HepG2 (cell line): Measurements from ENCODE around the gene ANO3. TPM values are rescaled to one million over a fixed set of nuclear protein-coding genes. Genes with fewer than 3 reads are reported as not detected.

ENCODE experiments used
- ATAC-seq: fragments of 200-7000 bp; cut with Tn5 transposase; 3 replicates; pipeline ENCODE4 v1.9.1; 2020; ENCODE audit warnings: mild to moderate bottlenecking, moderate library complexity
- BruUV-seq: library from RNA; stranded (reverse); fragments of 400-500 nt; replicated peaks from 2 replicates; lab custom pipeline; 2021; lab: Mats Ljungman, UMichigan
- CTCF ChIA-PET: fragments of 300-600 bp; formaldehyde crosslinking; extraction: SDS; loops from one replicate; lab custom pipeline; 2021; ENCODE audit warnings: low total read pairs, inconsistent platforms, low intra/inter-chr PET ratio; lab: Yijun Ruan, JAX
- POLR2A ChIA-PET: fragments of 350-600 bp; sonication (Branson Sonifier 250); formaldehyde crosslinking; loops from one replicate; lab custom pipeline; 2020; ENCODE audit warnings: antibody characterized with exemption, inconsistent platforms; lab: Yijun Ruan, JAX
- DNase-seq: peaks from one replicate; pipeline ENCODE4 v3.0.0-alpha.2; 2015; ENCODE audit warnings: low spot score
- FAIRE-seq: peaks from 3 replicates; lab custom pipeline; 2011; peaks lifted over from hg19 to GRCh38; lab: Jason Lieb, UNC
- H2AFZ ChIP-seq: one replicate; pipeline ENCODE4 v1.6.1; 2011; ENCODE audit warnings: low read length, inconsistent platforms
- H3K27ac ChIP-seq: fragments of 300-600 bp; 3 replicates; pipeline ENCODE4 v1.8.0; 2011; ENCODE audit warnings: mixed run types, mild to moderate bottlenecking, mixed read lengths, low read length, inconsistent platforms; ENCODE audit not compliant: insufficient read depth; ENCODE audit errors: extremely low read length
- H3K27me3 ChIP-seq, 2 experiments: fragments of 200-600 bp in 1 of 2; 2 replicates in 1 of 2; 3 replicates in 1 of 2; pipeline versions ENCODE4 v1.6.0 to v1.8.0; 2011; ENCODE audit warnings: low read length in 2 of 2, mild to moderate bottlenecking in 2 of 2, moderate library complexity in 2 of 2, inconsistent platforms in 1 of 2; ENCODE audit not compliant: insufficient read depth in 2 of 2, control insufficient read depth in 1 of 2
- H3K36me3 ChIP-seq, 2 experiments: fragments of 200-600 bp in 1 of 2; replicated peaks in 1 of 2; 2 replicates in 1 of 2; 3 replicates in 1 of 2; pipeline versions ENCODE4 v1.5.1 to v1.8.0; 2011; ENCODE audit warnings: low read length in 2 of 2, inconsistent platforms in 1 of 2; ENCODE audit not compliant: insufficient read depth in 2 of 2, control insufficient read depth in 1 of 2
- H3K4me1 ChIP-seq: 2 replicates; pipeline ENCODE4 v1.5.1; 2012; ENCODE audit warnings: low read length, inconsistent platforms; ENCODE audit not compliant: insufficient read depth
- H3K4me2 ChIP-seq: 2 replicates; pipeline ENCODE4 v1.6.0; 2011; ENCODE audit warnings: low read depth, low read length, inconsistent platforms
- H3K4me3 ChIP-seq, 3 experiments: fragments of 200-600 bp in 1 of 3; sonication (generic), shearing (Covaris generic) in 1 of 3; replicated peaks in 1 of 3; 2 replicates each; pipeline ENCODE4 v1.5.1; 2011 to 2016; ENCODE audit warnings: low read length in 3 of 3, inconsistent platforms in 2 of 3, low read depth in 2 of 3, mild to moderate bottlenecking in 2 of 3, control low read depth in 1 of 3, mixed read lengths in 1 of 3; ENCODE audit not compliant: insufficient read depth in 1 of 3
- H3K79me2 ChIP-seq: one replicate; pipeline ENCODE4 v1.6.1; 2011; ENCODE audit warnings: low read length, inconsistent platforms; ENCODE audit not compliant: insufficient read depth
- H3K9ac ChIP-seq: 2 replicates; pipeline ENCODE4 v1.6.0; 2011; ENCODE audit warnings: mild to moderate bottlenecking, low read depth, low read length, inconsistent platforms; ENCODE audit not compliant: insufficient read depth
- H3K9me3 ChIP-seq: 2 replicates; pipeline ENCODE4 v1.5.1; 2012; ENCODE audit warnings: mild to moderate bottlenecking, low read length
- H4K20me1 ChIP-seq: 2 replicates; pipeline ENCODE4 v1.6.0; 2011; ENCODE audit warnings: inconsistent platforms, mild to moderate bottlenecking, low read length, moderate library complexity; ENCODE audit not compliant: insufficient read depth
- AFF4 ChIP-seq: sonication (generic); formaldehyde crosslinking; IDR thresholded peaks from 2 replicates; pipeline ENCODE4 v1.4.0; 2020; ENCODE audit warnings: missing genetic modification reagents
- FOXC1 ChIP-seq: sonication (generic); formaldehyde crosslinking; IDR thresholded peaks from 2 replicates; pipeline ENCODE4 v1.8.0; 2022; ENCODE audit warnings: mild to moderate bottlenecking, missing genetic modification reagents, borderline replicate concordance
- MAFF ChIP-seq: IDR thresholded peaks from 2 replicates; pipeline ENCODE4 v1.6.1; 2011; ENCODE audit warnings: low read depth, low read length, improper control_type of control experiment
- MLXIP ChIP-seq: sonication (generic); formaldehyde crosslinking; IDR thresholded peaks from 2 replicates; pipeline ENCODE4 v1.9.0; 2021; ENCODE audit warnings: missing genetic modification reagents, borderline replicate concordance
- NCOA1 ChIP-seq: sonication (generic); formaldehyde crosslinking; IDR thresholded peaks from 2 replicates; pipeline ENCODE4 v1.9.0; 2021; ENCODE audit warnings: missing genetic modification reagents
- NR1H2 ChIP-seq: sonication (generic); formaldehyde crosslinking; IDR thresholded peaks from 2 replicates; pipeline ENCODE4 v1.8.1; 2022; ENCODE audit warnings: low read depth, missing genetic modification reagents, borderline replicate concordance
- RCOR2 ChIP-seq: IDR thresholded peaks from 2 replicates; pipeline ENCODE4 v1.6.1; 2016; ENCODE audit warnings: missing biosample characterization, missing genetic modification reagents
- SNRNP70 ChIP-seq: fragments of 200-400 bp; formaldehyde crosslinking; IDR thresholded peaks from 2 replicates; pipeline ENCODE4 v1.6.1; 2017; ENCODE audit warnings: mild to moderate bottlenecking, low read depth, low read length, moderate library complexity
- TCF12 ChIP-seq, 2 experiments: fragments of 450-650 bp in 1 of 2; sonication (generic) in 1 of 2; formaldehyde crosslinking in 1 of 2; IDR thresholded peaks; 2 replicates each; pipeline versions ENCODE4 v1.6.1 to v1.8.0; 2017 to 2022; ENCODE audit warnings: antibody characterized with exemption in 1 of 2, mild to moderate bottlenecking in 1 of 2, missing genetic modification reagents in 1 of 2, moderate library complexity in 1 of 2
- USF2 ChIP-seq, 2 experiments: sonication (generic) in 1 of 2; formaldehyde crosslinking in 1 of 2; IDR thresholded peaks; 2 replicates each; pipeline versions ENCODE4 v1.5.1 to v1.6.1; 2011 to 2020; ENCODE audit warnings: borderline replicate concordance in 1 of 2, low read depth in 1 of 2, low read length in 1 of 2, mild to moderate bottlenecking in 1 of 2, missing genetic modification reagents in 1 of 2, moderate library complexity in 1 of 2
- ZNF383 ChIP-seq: sonication (generic); formaldehyde crosslinking; IDR thresholded peaks from 2 replicates; pipeline ENCODE4 v1.4.0; 2020; ENCODE audit warnings: missing genetic modification reagents, mild to moderate bottlenecking, borderline replicate concordance
- ZNF567 ChIP-seq: sonication (generic); formaldehyde crosslinking; IDR thresholded peaks from 2 replicates; pipeline ENCODE4 v1.8.1; 2023; ENCODE audit warnings: mild to moderate bottlenecking, missing genetic modification reagents, borderline replicate concordance
- ZNF598 ChIP-seq: sonication (generic); formaldehyde crosslinking; IDR thresholded peaks from 2 replicates; pipeline ENCODE4 v1.5.1; 2020; ENCODE audit warnings: mild to moderate bottlenecking, missing genetic modification reagents, borderline replicate concordance
- ZSCAN30 ChIP-seq: sonication (generic); formaldehyde crosslinking; IDR thresholded peaks from 2 replicates; pipeline ENCODE4 v1.5.0; 2020; ENCODE audit warnings: mild to moderate bottlenecking, missing genetic modification reagents
- WGBS: methylation state at CpG from one replicate; pipeline ENCODE4 v1.1.6; 2017; ENCODE audit warnings: low lambda C conversion rate; 5-methylcytosine and 5-hydroxymethylcytosine counted together
- in situ Hi-C: cut with HindIII; loops from 2 replicates; pipeline ENCODE4 v1.10.0; 2017; ENCODE audit warnings: low pct_unique_long_range_greater_than_20kb; ENCODE audit not compliant: extremely low pct_ligation_motif_present
- intact Hi-C: fragments of 100-400 bp; cut with micrococcal nuclease; formaldehyde crosslinking; loops from one replicate; pipeline ENCODE4 v1.10.0; 2022; ENCODE audit not compliant: unreplicated experiment
- polyA plus RNA-seq, 8 experiments: library from polyadenylated mRNA; depleted of rRNA in 3 of 8; stranded (reverse) in 7 of 8; unstranded in 1 of 8; fragments of >200 nt; fragmentation: Illumina TruSeq in 4 of 8; extraction: Trizol in 4 of 8; gene quantifications; 2 replicates each; pipeline versions ENCODE4 v1.2.1 to v1.2.3, GENCODE V29; 2011 to 2016; ENCODE audit warnings: low read depth in 4 of 8, missing spikeins in 1 of 8, mixed read lengths in 1 of 8; ENCODE audit not compliant: insufficient read depth in 1 of 8
- total RNA-seq, 5 experiments: library from RNA; depleted of rRNA; stranded (reverse); fragments of >200 nt; fragmentation: Illumina TruSeq; extraction: Trizol; gene quantifications; 2 replicates each; pipeline ENCODE4 v1.2.3, GENCODE V29; 2016; ENCODE audit warnings: low read depth in 1 of 5

ANO3 gene
- total and polyA plus RNA-seq, 2 of the 13 experiments (the other 11 are each of a cell fraction or from before 2014, with no cell fraction given) = 0.17 to 0.44 TPM

- TF ChIP-seq TCF12 (IDR thresholded peaks at IDR 0.05) (no peak), TCF12 (CRISPR knock-in tag; IDR thresholded peaks at IDR 0.05) (no peak), NCOA1 (no peak), USF2 (IDR thresholded peaks at IDR 0.05; ENCODE audit: low read depth, low read length) (no peak), USF2 (CRISPR knock-in tag; IDR thresholded peaks at IDR 0.05; ENCODE audit: borderline replicate concordance) (no peak), SNRNP70 (no peak), MLXIP (no peak), ZNF383 (CRISPR knock-in tag) (no peak), RCOR2 (no peak)
Observed at GRCh38 chr11:26344647-26345046, 12.7 kb downstream of the ANO3 start (continued).

- Histone ChIP-seq H3K9me3 (no peaks in the 10 kb centered on the region), H3K79me2 (no peaks in the 10 kb centered on the region), H3K27ac (no peak overlapping the region), H3K36me3 (no peaks in the 10 kb centered on the region), H3K27me3 (no peaks in the 10 kb centered on the region), H2AFZ (no peak overlapping the region), H3K9ac (no peak overlapping the region), H3K4me1 (no peaks in the 10 kb centered on the region), H3K4me3 (no peak overlapping the region), H4K20me1 (no peaks in the 10 kb centered on the region), H3K4me2 (no peak overlapping the region)
- ChIA-PET CTCF (no interaction called here), POLR2A (no interaction called here)
- in situ Hi-C loops = no loop called here
- WGBS = 13% methylated on average over 5 of the region's 5 CpGs
- intact Hi-C loops = no loop called here
- no peak for DNase-seq
- no TSS peak for BruUV-seq
- no peak for FAIRE-seq
- ATAC-seq = no peak
- no peak for TF ChIP-seq ZNF598 (CRISPR knock-in tag)
- no peak for TF ChIP-seq NR1H2 (CRISPR knock-in tag)
- no peak for TF ChIP-seq ZNF567 (CRISPR knock-in tag)
- TF ChIP-seq AFF4 (CRISPR knock-in tag) = no peak
- TF ChIP-seq FOXC1 (CRISPR knock-in tag) = no peak
- TF ChIP-seq ZSCAN30 = no peak
- TF ChIP-seq MAFF = no peak
Observed at GRCh38 chr11:26348776-26349175, 16.8 kb downstream of the ANO3 start.
